Measurements from ENCODE around the gene MARCO. TPM values are rescaled to one million over a fixed set of nuclear protein-coding genes. Genes with fewer than 3 reads are reported as not detected.

MARCO gene
- total and polyA plus RNA-seq, 10 of the 15 experiments (the other 5 are each of a cell fraction or from before 2014, with no cell fraction given) = 0.13 to 0.67 (median 0.32) TPM; not detected in 5

- RAD21 ChIA-PET (ENCODE audit: unreplicated experiment) = interaction anchor here (0.6 kb wide), 1 partner anchor 818 kb away, joined by 3 read pairs; no protein-coding TSS in a partner anchor
- Histone ChIP-seq H3K79me2 (ENCODE audit: control insufficient read depth, insufficient read depth, low read length) (no peaks in the 10 kb centered on the region), H3K4me3 (no peak overlapping the region), H3K9ac (ENCODE audit: control insufficient read depth, insufficient read depth, low read length) (no peak overlapping the region), H3K4me2 (ENCODE audit: control insufficient read depth, insufficient read depth) (no peak overlapping the region), H4K20me1 (ENCODE audit: control insufficient read depth, insufficient read depth) (no peaks in the 10 kb centered on the region), H3K9me3 (replicated peaks; ENCODE audit: control insufficient read depth, insufficient read depth, low read length) (no peaks in the 10 kb centered on the region; the same call in 2 of the 3 replicates), H3K36me3 (ENCODE audit: control insufficient read depth in 2 of 2, insufficient read depth in 2 of 2, low read length in 1 of 2) (no peaks in the 10 kb centered on the region), H2AFZ (ENCODE audit: control insufficient read depth, low read depth, low read length) (no peak overlapping the region), H3K4me1 (ENCODE audit: control insufficient read depth, insufficient read depth, low read length) (no peaks in the 10 kb centered on the region), H3K27me3 (replicated peaks in 1 of 2; ENCODE audit: control insufficient read depth in 2 of 2, insufficient read depth in 2 of 2, low read length in 1 of 2) (peaks cover 0 to 3% of the 10 kb centered on the region in 2 experiments; a peak in 1 of 4 replicates), H3K27ac (ENCODE audit: control insufficient read depth, insufficient read depth) (no peak overlapping the region)
- no peak for ATAC-seq
- in situ Hi-C loops (cut with MboI) (no loop called here), intact Hi-C loops (cut with micrococcal nuclease; ENCODE audit: unreplicated experiment) (no loop called here)
- 22% methylated on average over 6 of the region's 6 CpGs for WGBS (ENCODE audit: insufficient coverage, insufficient replicate concordance, low lambda C conversion rate, missing lambda C conversion rate)
- SMC1A ChIA-PET (ENCODE audit: uncharacterized antibody, unreplicated experiment) = no interaction called here
- TF ChIP-seq RELB (IDR thresholded peaks at IDR 0.05; ENCODE audit: low read depth) (no peak), CHD2 (IDR thresholded peaks at IDR 0.05; ENCODE audit: borderline replicate concordance, low read depth, low read length) (no peak), ZNF217 (IDR thresholded peaks at IDR 0.05) (no peak), NFYA (IDR thresholded peaks at IDR 0.05; ENCODE audit: borderline replicate concordance, low read depth, low read length) (no peak), LARP7 (IDR thresholded peaks at IDR 0.05) (no peak), YY1 (IDR thresholded peaks at IDR 0.05; ENCODE audit: low read depth, low read length) (no peak), ESRRA (IDR thresholded peaks at IDR 0.05; ENCODE audit: low read length) (no peak), POU2F2 (IDR thresholded peaks at IDR 0.05; ENCODE audit: borderline replicate concordance, low read depth, low read length) (no peak), NBN (IDR thresholded peaks at IDR 0.05) (no peak), BACH1 (IDR thresholded peaks at IDR 0.05; ENCODE audit: borderline replicate concordance) (no peak), PRDM15 (CRISPR knock-in tag; IDR thresholded peaks at IDR 0.05) (no peak), USF1 (IDR thresholded peaks at IDR 0.05; ENCODE audit: borderline replicate concordance, extremely low read length, insufficient read depth, low read depth, low read length) (no peak), POLR2AphosphoS2 (IDR thresholded peaks at IDR 0.05; ENCODE audit: low read depth, low read length) (no peak)
- FAIRE-seq = no peak
- POLR2A ChIA-PET = no interaction called here
- BruUV-seq (replicated peaks) = no TSS peak
- no peak for DNase-seq (ENCODE audit: low read depth, low spot score)
- CTCF ChIA-PET = no interaction called here
These were observed 5.1 kb upstream of the MARCO start for GRCh38 chr2:118936936-118937335.
